GM18499 (cell line): Measurements from ENCODE around the gene KIF17.

Source experiments
- ATAC-seq: cut with Tn5 transposase; IDR thresholded peaks from one replicate; pipeline ENCODE4 v1.9.1; 2021; ENCODE audit warnings: moderate number of reproducible peaks; ENCODE audit not compliant: insufficient read depth, unreplicated experiment

The KIF17 gene

GRCh38 chr1:20633190-20634064, 84.4 kb downstream of the KIF17 start, which contains the start of gene PINK1:
TSS of gene PINK1 (plus strand) at chr1:20633458. CDS start at chr1:20633549, 91 bp downstream.
- ATAC-seq, result no peak

- ATAC-seq, result no peak
Observed at GRCh38 chr1:20632386-20632785, 85.4 kb downstream of the KIF17 start.

DNA sequence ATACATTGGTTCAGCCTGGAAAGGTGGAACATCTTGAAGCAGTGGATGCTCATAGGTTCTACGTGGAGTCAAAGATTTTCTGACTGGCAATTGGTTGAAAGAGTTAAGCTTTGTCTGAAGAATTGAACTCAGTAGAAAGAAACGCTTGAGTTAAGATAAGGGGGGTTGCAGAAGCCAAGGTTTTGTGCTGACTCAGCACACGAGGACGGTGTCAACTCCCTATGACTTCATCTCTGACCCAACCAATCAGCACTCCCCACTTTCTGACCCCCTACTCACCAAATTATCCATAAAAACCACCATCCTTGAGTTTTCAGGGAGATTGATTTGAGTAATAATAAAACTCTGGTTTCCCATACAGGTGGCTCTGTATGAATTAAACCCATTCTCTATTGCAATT, 87.1 kb downstream of the KIF17 start:
- ATAC-seq, result no peak

DNA sequence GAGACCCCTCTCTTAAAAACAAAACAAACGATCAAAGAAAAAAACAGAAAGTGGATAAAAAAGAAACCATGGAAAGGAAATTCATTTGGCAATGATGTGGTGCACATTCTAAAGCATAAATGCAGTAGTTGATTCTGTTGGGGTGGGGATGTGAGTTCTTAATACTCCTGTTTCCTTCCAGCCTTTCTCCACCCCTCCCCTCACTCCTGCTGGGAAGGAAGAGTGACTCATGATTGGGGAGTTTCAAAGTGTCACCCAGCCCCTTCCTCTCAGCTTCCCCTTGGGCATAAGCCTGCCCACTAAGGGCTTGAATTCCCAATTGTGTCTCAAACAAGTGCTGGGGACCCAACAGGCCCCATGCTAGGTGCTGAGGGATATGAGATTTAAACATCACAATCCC, 91.3 kb downstream of the KIF17 start:
- ATAC-seq, result no peak

- ATAC-seq, result no peak
Observed at GRCh38 chr1:20626098-20626427, 91.7 kb downstream of the KIF17 start.

GRCh38 chr1:20625176-20626097, 92.4 kb downstream of the KIF17 start:
- no peak for ATAC-seq

DNA sequence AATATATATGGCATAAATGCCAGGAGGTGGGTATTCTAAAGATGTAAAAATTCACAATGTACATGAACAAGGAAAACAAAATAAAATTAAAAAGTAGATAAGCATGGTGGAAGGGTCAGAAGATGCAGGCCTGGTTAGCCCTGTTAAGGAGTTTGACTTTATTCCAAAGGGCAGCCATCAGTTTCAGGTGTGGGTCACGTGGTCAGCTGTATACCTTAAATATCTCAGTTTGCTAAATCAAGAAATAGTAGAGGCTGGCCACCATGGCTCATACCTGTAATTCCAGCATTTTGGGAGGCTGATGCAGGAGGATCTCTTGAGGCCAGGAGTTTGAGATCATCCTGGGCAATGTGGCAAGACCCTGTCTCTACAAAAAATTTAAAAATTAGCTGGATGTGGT, 93.1 kb downstream of the KIF17 start:
- no peak for ATAC-seq

- ATAC-seq, result no peak
Observed at GRCh38 chr1:20621012-20621411, 96.8 kb downstream of the KIF17 start.

- no peak for ATAC-seq
Observed at GRCh38 chr1:20619999-20620398, 97.8 kb downstream of the KIF17 start.

DNA sequence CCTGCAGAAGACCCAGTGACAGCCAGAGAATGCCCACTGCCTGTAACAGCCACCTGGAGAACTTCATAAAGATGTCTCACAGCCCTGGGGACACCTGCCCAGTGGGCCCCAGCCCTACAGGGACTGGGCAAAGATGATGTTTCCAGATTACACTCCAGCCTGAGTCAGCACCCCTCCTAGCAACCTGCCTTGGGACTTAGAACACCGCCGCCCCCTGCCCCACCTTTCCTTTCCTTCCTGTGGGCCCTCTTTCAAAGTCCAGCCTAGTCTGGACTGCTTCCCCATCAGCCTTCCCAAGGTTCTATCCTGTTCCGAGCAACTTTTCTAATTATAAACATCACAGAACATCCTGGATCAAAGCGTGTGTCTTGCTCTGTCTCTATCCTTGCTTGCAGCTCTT, 99.3 kb downstream of the KIF17 start:
- no peak for ATAC-seq

- ATAC-seq, result no peak
Observed at GRCh38 chr1:20616847-20617487, 100.8 kb downstream of the KIF17 start.

GRCh38 chr1:20615946-20616846, 101.6 kb downstream of the KIF17 start:
- no peak for ATAC-seq

- no peak for ATAC-seq
Observed at GRCh38 chr1:20614131-20614579, 103.7 kb downstream of the KIF17 start.
